ENCODE measurements around the gene FBXO47. TPM values are rescaled to one million over a fixed set of nuclear protein-coding genes. Genes with fewer than 3 reads are reported as not detected.
"Not testable (repeated sequence)": the region's sequence is repeated elsewhere in the genome, so short reads cannot be mapped to it uniquely, and the experiment has no call there.

FBXO47 gene
- total and polyA plus RNA-seq, 12 donors, result not detected

GRCh38 chr17:38914741-38915638, 52.2 kb downstream of the FBXO47 start:
- peaks cover 0 to 97% (median 42%) of the 10 kb centered on the region in 9 donors for H3K36me3 ChIP-seq

DNA sequence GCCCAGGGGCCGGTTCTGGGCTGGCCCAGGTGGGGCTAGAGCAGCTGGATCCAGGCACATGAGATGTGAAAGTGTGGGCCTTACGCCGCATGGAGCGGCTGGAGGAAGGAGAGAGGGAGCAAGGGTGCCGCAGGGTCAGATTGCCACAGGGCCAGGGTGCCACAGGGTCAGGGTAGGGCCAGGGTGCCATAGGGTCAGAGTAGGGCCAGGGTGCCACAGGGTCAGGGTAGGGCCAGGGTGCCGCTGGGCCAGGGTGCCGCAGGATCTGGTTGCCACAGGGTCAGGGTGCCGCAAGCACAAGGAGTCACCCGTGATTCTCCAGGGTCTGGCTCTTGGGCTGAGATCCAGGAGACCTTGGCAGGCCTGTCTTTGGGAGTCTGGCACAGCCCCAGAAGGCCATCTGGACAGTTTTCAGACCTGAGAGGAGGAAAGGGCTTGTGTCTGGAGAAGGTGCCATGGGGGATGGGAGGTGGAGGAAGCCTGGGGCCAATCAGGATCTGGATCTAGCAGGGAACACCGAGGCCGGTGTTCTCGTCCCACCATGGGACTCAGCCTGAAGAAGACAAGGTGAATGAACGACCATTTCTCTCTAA, 54.9 kb downstream of the FBXO47 start:
- Histone ChIP-seq H3K9me3 (no peaks in the 10 kb centered on the region), H3K36me3 (peaks cover 0 to 86% (median 25%) of the 10 kb centered on the region in 9 donors), H3K4me1 (peaks cover 27 to 74% (median 49%) of the 10 kb centered on the region in 9 donors), H3K27ac (peak overlapping the region in 9 of 10 donors; percentile 18 to 68 (median 45)), H3K27me3 (no peaks in the 10 kb centered on the region), H3K4me3 (no peak overlapping the region)
- peak; percentile 26 to 71 (median 42) for ATAC-seq
- 44 to 53% methylated on average over 13 of the region's 13 CpGs for whole genome bisulfite sequencing, 2 donors
- DNase-seq, result peak; percentile 67 to 74
- TF ChIP-seq, protein P1, sequence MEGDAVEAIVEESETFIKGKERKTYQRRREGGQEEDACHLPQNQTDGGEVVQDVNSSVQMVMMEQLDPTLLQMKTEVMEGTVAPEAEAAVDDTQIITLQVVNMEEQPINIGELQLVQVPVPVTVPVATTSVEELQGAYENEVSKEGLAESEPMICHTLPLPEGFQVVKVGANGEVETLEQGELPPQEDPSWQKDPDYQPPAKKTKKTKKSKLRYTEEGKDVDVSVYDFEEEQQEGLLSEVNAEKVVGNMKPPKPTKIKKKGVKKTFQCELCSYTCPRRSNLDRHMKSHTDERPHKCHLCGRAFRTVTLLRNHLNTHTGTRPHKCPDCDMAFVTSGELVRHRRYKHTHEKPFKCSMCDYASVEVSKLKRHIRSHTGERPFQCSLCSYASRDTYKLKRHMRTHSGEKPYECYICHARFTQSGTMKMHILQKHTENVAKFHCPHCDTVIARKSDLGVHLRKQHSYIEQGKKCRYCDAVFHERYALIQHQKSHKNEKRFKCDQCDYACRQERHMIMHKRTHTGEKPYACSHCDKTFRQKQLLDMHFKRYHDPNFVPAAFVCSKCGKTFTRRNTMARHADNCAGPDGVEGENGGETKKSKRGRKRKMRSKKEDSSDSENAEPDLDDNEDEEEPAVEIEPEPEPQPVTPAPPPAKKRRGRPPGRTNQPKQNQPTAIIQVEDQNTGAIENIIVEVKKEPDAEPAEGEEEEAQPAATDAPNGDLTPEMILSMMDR (IDR thresholded peaks at IDR 0.05), result no peak
- intact Hi-C loops (cut with DNase I), result loop anchor here in 3 of 10 donors (5.0 to 10.0 kb wide), 2 partner anchors 40 to 78 kb away; partner anchors contain the start of gene LASP1 (in 2 of the 3)

More at GRCh38 chr17:38914741-38915638, 52.2 kb downstream of the FBXO47 start:
- WGBS, 2 donors, result 81 to 87% methylated on average over 20 of the region's 20 CpGs
- peak in 1 of 8 donors; percentile 1 for ATAC-seq
- no peak for DNase-seq
- intact Hi-C loops (cut with DNase I), result loop anchor here in 3 of 10 donors (5.0 to 10.0 kb wide), 2 partner anchors 43 to 80 kb away; partner anchors contain the start of gene LASP1 (in 2 of the 3)
- Histone ChIP-seq H3K27me3 (no peaks in the 10 kb centered on the region), H3K9me3 (no peaks in the 10 kb centered on the region), H3K27ac (peak overlapping the region in 2 of 10 donors; percentile 2 to 26), H3K4me1 (peaks cover 14 to 64% (median 32%) of the 10 kb centered on the region in 9 donors), H3K4me3 (no peak overlapping the region)
- TF ChIP-seq, protein P1 (IDR thresholded peaks at IDR 0.05), result no peak

- not testable (repeated sequence) for H3K9me3 ChIP-seq, H3K4me3 ChIP-seq, H3K27me3 ChIP-seq, ATAC-seq, DNase-seq
- Histone ChIP-seq H3K4me1 (peaks cover 30 to 80% (median 55%) of the 10 kb centered on the region in 9 donors), H3K27ac (peak overlapping the region in 6 of 10 donors; percentile 18 to 68 (median 52)), H3K36me3 (peaks cover 0 to 82% (median 19%) of the 10 kb centered on the region in 9 donors)
- intact Hi-C loops (cut with DNase I), result loop anchor here in 3 of 10 donors (5.0 to 10.0 kb wide), 2 partner anchors 39 to 77 kb away; partner anchors contain the start of gene LASP1 (in 2 of the 3)
- WGBS, 2 donors, result 94 to 95% methylated on average over 8 of the region's 8 CpGs
Observed at GRCh38 chr17:38911731-38912081, 55.5 kb downstream of the FBXO47 start.

DNA sequence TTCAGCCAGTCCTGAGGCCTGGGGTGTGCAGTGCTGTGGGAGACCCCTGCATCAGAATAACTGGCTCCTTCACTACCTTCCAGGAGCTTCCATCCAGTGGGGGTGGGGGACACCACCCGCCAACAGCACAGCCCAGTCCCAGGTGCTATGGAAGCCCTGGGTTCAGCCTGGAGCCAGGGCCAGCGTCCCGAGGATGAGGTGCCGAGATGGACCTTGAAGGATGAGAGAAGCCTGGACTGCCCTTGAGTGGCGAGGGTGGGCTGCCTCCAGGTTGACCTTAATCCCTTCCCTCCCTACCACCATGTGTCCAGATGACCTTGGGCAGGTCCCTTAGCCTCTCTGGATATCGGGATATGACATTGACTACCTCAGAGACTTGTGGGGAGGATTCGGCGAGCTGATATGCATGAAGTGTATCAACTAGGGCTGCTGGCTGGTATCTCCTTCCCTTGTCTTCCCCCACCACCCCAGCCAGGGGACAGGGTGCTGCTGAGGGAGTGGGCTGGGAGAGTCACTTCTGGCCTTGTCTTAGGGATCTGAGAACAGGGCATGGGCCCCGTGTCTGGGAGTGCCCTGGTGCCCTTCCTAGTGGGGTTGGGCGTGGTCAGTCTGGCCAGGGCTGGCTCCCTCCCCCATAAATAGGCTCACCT, 56.0 kb downstream of the FBXO47 start:
- no peak for ATAC-seq
- 82 to 85% methylated on average over 10 of the region's 10 CpGs for whole genome bisulfite sequencing, 2 donors
- Histone ChIP-seq H3K27ac (peak overlapping the region in 3 of 10 donors; percentile 1 to 66 (median 45)), H3K4me3 (no peak overlapping the region), H3K4me1 (peaks cover 35 to 85% (median 60%) of the 10 kb centered on the region in 9 donors), H3K27me3 (no peaks in the 10 kb centered on the region), H3K36me3 (peaks cover 0 to 77% (median 14%) of the 10 kb centered on the region in 9 donors), H3K9me3 (no peaks in the 10 kb centered on the region)
- no peak for DNase-seq
- TF ChIP-seq, protein P1 (IDR thresholded peaks at IDR 0.05), result no peak
- intact Hi-C loops (cut with DNase I), result loop anchor here in 3 of 10 donors (5.0 to 10.0 kb wide), 2 partner anchors 39 to 76 kb away; partner anchors contain the start of gene LASP1 (in 2 of the 3)

Measured in heart right ventricle (tissue), 16 donors.